GM12864 (cell line): ENCODE measurements around the gene LINS1.

ENCODE experiments used
- DNase-seq: peaks from one replicate; pipeline ENCODE4 v3.0.0-alpha.2; 2011; ENCODE audit warnings: low read depth
- H3K4me3 ChIP-seq: 2 replicates; pipeline ENCODE4 v1.5.1; 2011; ENCODE audit warnings: mild to moderate bottlenecking, low read depth, low read length, control low read depth
- TF ChIP-seq, protein P1 (sequence below): IDR thresholded peaks from 2 replicates; pipeline ENCODE4 v1.5.1; 2011; ENCODE audit warnings: low read depth, mild to moderate bottlenecking, moderate library complexity, low read length, control low read depth, inconsistent platforms; ENCODE audit errors: missing control alignments

The LINS1 gene

DNA sequence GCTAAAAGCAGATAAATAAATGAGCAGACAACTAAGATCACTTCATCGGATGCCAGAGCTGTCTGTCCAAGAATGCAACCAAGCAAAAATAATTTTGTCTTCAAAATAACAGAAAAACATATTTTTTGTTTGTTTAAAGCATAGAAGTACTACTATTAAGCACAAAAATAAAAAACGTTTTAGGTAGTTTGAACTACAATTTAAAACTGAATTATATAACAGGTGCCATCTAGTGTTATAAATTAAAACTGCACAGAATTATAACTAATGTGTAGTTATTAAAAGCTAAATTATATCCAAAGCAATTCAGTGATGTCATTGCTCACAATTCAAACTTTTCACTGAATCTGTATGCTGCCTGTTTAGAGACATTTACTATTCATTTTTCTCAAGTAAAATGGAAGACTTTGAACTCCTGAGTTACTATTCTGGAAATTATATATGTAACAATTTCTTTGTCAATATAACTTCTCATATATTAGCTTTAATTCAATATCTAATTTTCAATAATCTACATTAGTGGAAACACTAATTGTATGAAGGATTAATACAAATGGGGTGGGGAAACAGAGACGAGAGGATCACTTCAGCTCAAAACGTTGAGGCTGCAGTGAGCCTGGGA lies 29.5 kb downstream of the LINS1 start:
- DNase-seq: no peak
- H3K4me3 ChIP-seq: no peak overlapping the region
- TF ChIP-seq, protein P1, sequence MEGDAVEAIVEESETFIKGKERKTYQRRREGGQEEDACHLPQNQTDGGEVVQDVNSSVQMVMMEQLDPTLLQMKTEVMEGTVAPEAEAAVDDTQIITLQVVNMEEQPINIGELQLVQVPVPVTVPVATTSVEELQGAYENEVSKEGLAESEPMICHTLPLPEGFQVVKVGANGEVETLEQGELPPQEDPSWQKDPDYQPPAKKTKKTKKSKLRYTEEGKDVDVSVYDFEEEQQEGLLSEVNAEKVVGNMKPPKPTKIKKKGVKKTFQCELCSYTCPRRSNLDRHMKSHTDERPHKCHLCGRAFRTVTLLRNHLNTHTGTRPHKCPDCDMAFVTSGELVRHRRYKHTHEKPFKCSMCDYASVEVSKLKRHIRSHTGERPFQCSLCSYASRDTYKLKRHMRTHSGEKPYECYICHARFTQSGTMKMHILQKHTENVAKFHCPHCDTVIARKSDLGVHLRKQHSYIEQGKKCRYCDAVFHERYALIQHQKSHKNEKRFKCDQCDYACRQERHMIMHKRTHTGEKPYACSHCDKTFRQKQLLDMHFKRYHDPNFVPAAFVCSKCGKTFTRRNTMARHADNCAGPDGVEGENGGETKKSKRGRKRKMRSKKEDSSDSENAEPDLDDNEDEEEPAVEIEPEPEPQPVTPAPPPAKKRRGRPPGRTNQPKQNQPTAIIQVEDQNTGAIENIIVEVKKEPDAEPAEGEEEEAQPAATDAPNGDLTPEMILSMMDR: no peak

DNA sequence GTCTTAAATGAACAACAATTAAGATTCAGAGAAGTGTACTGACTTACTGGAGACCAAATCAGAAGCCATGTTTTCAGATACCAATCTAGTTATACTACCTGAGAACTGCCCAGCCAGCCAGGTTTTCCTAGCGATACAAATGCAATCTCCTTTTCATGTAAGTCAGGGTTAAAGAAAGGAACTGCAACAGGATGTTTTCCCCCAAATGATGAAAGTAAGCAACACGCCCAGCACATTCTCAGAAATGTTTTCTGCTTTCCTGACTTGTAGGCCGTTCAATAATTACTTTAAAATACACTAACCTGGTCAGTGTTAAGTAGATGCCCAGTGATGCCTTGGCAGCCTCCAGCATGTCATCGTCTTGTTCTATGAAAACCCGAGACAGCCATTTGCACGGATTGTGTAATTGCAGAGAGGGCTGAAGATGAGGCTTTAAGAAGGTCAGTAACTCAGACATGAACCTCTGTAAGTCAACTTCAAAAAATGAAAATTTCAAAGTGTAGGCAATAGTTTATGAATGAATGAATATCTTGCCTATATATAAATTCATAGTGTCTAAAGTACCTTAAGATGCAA lies 30.3 kb downstream of the LINS1 start:
- H3K4me3 ChIP-seq: no peak overlapping the region
- DNase-seq: no peak
- TF ChIP-seq, protein P1: no peak

DNA sequence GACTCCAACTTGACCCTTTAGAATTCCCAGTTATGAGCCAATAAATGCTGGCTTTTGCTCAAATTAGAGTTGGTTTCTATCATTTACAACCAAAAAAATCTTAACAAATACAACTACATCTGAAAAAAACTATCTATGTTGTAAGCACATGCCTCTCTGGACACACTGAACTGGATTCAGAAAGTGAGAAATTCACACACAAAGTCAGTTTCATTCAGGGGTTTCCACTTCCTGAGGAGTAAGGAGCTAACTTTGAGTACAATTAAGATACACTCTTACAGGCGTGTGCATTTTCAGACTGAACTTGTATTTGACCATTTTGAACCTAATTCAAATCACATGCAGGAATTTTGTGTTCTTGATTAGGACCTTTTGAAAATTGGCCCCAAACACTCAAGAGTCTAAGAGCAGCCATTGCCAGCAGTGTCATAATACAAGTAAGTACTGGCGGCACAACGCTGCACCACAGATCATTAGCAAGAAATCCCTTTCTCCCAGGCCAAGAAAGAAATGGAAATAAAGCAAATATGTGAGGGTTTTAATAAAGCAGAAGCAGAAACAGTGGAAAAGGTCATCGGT lies 31.2 kb downstream of the LINS1 start:
- TF ChIP-seq, protein P1: no peak
- DNase-seq: peak; percentile 38
- no peak overlapping the region for H3K4me3 ChIP-seq

DNA sequence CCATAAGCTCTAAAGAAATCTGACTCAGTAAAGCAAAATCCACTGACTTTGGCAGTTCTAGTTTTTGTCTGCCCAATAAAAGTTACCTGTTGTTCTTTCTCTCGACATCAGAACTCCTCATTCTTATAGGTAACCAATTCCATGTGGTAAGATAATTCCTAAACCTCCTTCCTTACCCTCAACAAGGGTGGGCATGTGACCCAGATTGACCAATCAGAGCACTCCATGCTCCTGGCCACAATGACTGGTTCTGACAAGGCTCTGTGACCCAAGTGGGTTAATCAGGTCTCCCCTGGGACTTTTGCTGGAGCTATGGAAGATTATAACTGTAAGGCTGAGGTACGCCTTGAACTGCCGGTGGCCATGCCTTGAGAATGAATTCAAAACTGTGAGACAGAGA lies 31.7 kb downstream of the LINS1 start:
- TF ChIP-seq, protein P1: no peak
- no peak for DNase-seq
- no peak overlapping the region for H3K4me3 ChIP-seq

DNA sequence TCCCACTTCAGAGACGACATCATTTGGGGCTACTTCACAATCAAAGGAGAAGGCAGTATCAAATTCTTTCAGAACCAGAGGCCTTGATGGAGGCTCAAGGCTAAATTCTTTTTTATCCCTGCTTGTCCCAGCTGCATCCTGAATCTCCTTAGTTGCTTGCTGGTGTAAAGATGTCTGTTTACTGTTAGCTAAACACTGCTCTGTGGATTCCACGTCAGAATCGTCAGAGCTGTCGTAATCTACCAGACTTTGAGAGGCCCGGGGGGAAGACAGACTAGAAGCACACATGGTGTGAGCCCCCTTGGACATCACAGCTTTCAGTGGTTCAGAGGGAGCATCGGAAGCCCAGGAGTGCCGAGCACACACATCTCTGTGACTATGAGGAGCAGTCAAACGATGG lies 32.6 kb downstream of the LINS1 start:
- TF ChIP-seq, protein P1: no peak
- no peak overlapping the region for H3K4me3 ChIP-seq
- DNase-seq: no peak

DNA sequence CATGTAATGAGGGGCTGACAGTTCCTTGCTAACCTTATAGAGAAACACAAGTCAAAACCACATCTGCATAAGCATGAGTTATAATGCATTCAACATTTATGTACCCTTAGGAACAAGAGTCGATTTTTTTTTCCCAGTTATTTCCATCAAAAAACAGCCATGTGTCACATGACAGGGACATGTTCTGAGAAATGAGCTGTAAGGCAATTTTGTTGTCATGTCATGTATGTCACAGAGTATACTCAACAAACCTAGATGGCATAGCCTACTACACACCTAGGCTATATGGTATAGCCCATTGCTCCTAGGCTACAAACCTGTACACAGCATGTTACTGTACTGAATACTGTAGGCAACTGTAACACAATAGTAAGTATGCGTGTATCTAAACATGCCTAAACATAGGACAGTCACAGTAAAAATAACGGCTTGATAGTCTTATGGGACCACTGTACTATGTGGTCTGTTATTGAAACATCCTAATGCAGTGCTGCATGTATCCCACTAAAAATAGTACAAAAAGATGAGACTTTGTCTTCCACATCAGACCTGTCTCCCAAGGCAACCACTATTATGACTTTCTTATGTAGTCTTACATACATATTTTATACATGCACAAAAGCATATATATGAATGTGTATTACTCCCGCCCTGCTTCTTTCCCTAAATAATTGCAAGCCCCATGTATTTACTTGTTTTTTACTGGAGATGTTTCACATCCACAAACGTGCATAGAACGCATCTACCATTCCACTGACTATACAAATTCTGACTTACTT lies 34.9 kb downstream of the LINS1 start:
- H3K4me3 ChIP-seq: no peak overlapping the region
- TF ChIP-seq, protein P1: no peak
- no peak for DNase-seq
